IMR-90 (cell line): ENCODE results near the gene FPR3. TPM values are rescaled to one million over a fixed set of nuclear protein-coding genes. Genes with fewer than 3 reads are reported as not detected.

Source experiments
- ATAC-seq: fragments of 200-7000 bp; cut with Tn5 transposase; 2 replicates; pipeline ENCODE4 v1.9.1; 2020; ENCODE audit warnings: low read depth, mild to moderate bottlenecking, moderate library complexity
- BruUV-seq: library from RNA; stranded (reverse); fragments of 400-500 nt; replicated peaks from 2 replicates; lab custom pipeline; 2021; lab: Mats Ljungman, UMichigan
- CTCF ChIA-PET: fragments of 300-600 bp; formaldehyde crosslinking; extraction: SDS; loops from one replicate; lab custom pipeline; 2021; ENCODE audit warnings: antibody characterized with exemption; lab: Yijun Ruan, JAX
- POLR2A ChIA-PET: fragments of 300-600 bp; sonication (Branson Sonifier 250); formaldehyde crosslinking; loops from one replicate; lab custom pipeline; 2022; ENCODE audit warnings: antibody characterized with exemption; ENCODE audit not compliant: unreplicated experiment; lab: Charles Lee
- DNase-seq: peaks from one replicate; pipeline ENCODE4 v3.0.0; 2013
- H2AFZ ChIP-seq: replicated peaks from 2 replicates; pipeline ENCODE3; 2013; ENCODE audit warnings: low read length, mild to moderate bottlenecking; ENCODE audit not compliant: poor library complexity
- H2AK5ac ChIP-seq: 2 replicates; pipeline ENCODE4 v1.6.1; 2013; ENCODE audit warnings: low read depth, low read length, inconsistent platforms
- H2AK9ac ChIP-seq: replicated peaks from 2 replicates; pipeline ENCODE3; 2013; ENCODE audit warnings: mild to moderate bottlenecking, low read depth, low read length, moderate library complexity; ENCODE audit not compliant: poor library complexity
- H2BK120ac ChIP-seq: 2 replicates; pipeline ENCODE4 v1.6.1; 2013; ENCODE audit warnings: low read depth, low read length, inconsistent platforms
- H2BK15ac ChIP-seq: 3 replicates; pipeline ENCODE4 v1.6.1; 2013; ENCODE audit warnings: low read depth, low read length, inconsistent platforms
- H2BK20ac ChIP-seq: 2 replicates; pipeline ENCODE4 v1.6.1; 2013; ENCODE audit warnings: low read depth, mild to moderate bottlenecking, inconsistent platforms, low read length, moderate library complexity
- H2BK5ac ChIP-seq: 2 replicates; pipeline ENCODE4 v1.6.1; 2013; ENCODE audit warnings: mild to moderate bottlenecking, low read depth, low read length, inconsistent platforms; ENCODE audit not compliant: poor library complexity, severe bottlenecking
- H3K14ac ChIP-seq: replicated peaks from 2 replicates; pipeline ENCODE4 v1.6.1; 2013; ENCODE audit warnings: low read depth, low read length, inconsistent platforms
- H3K18ac ChIP-seq: 2 replicates; pipeline ENCODE4 v1.6.1; 2013; ENCODE audit warnings: low read depth, low read length, control low read depth
- H3K23ac ChIP-seq: 2 replicates; pipeline ENCODE4 v1.6.1; 2013; ENCODE audit warnings: low read depth, low read length, inconsistent platforms
- H3K27ac ChIP-seq: 2 replicates; pipeline ENCODE4 v1.5.1; 2013; ENCODE audit warnings: mild to moderate bottlenecking, control low read depth, low read length; ENCODE audit not compliant: insufficient read depth
- H3K27me3 ChIP-seq: 2 replicates; pipeline ENCODE4 v1.6.1; 2013; ENCODE audit warnings: low read length; ENCODE audit not compliant: control insufficient read depth, insufficient read depth
- H3K36me3 ChIP-seq: 2 replicates; pipeline ENCODE4 v1.6.1; 2013; ENCODE audit warnings: low read length, mixed read lengths; ENCODE audit not compliant: control insufficient read depth, insufficient read depth
- H3K4ac ChIP-seq: 2 replicates; pipeline ENCODE4 v1.6.1; 2013; ENCODE audit warnings: low read depth, low read length, inconsistent platforms
- H3K4me1 ChIP-seq: 2 replicates; pipeline ENCODE4 v1.6.1; 2013; ENCODE audit warnings: low read length, mixed read lengths; ENCODE audit not compliant: control insufficient read depth, insufficient read depth
- H3K4me2 ChIP-seq: 2 replicates; pipeline ENCODE4 v1.6.1; 2013; ENCODE audit warnings: low read depth, mild to moderate bottlenecking, control low read depth, low read length, moderate library complexity
- H3K4me3 ChIP-seq: 2 replicates; pipeline ENCODE4 v1.5.1; 2013; ENCODE audit warnings: low read depth, mild to moderate bottlenecking, control low read depth, low read length, moderate library complexity; ENCODE audit not compliant: insufficient read depth
- H3K56ac ChIP-seq: 2 replicates; pipeline ENCODE4 v1.6.1; 2013; ENCODE audit warnings: low read length, inconsistent platforms; ENCODE audit not compliant: insufficient read depth; ENCODE audit errors: extremely low read depth
- H3K79me1 ChIP-seq, 2 experiments: 2 replicates each; pipeline ENCODE4 v1.6.1; 2013; ENCODE audit warnings: low read length in 2 of 2, inconsistent platforms in 1 of 2, low read depth in 1 of 2
- H3K9ac ChIP-seq: 2 replicates; pipeline ENCODE4 v1.6.1; 2013; ENCODE audit warnings: low read depth, low read length, control low read depth
- H3K9me1 ChIP-seq: 2 replicates; pipeline ENCODE4 v1.6.1; 2013; ENCODE audit warnings: low read length, inconsistent platforms; ENCODE audit not compliant: insufficient read depth
- H3K9me3 ChIP-seq: 2 replicates; pipeline ENCODE4 v1.6.1; 2013; ENCODE audit warnings: low read length; ENCODE audit not compliant: control insufficient read depth, insufficient read depth
- H4K20me1 ChIP-seq: 2 replicates; pipeline ENCODE4 v1.6.1; 2013; ENCODE audit warnings: low read length, inconsistent platforms; ENCODE audit not compliant: insufficient read depth
- H4K5ac ChIP-seq: 2 replicates; pipeline ENCODE4 v1.6.1; 2013; ENCODE audit warnings: mild to moderate bottlenecking, low read depth, low read length, control low read depth
- H4K8ac ChIP-seq, 2 experiments: 2 replicates each; pipeline ENCODE4 v1.6.1; 2013; ENCODE audit warnings: low read depth in 2 of 2, low read length in 2 of 2, control low read depth in 1 of 2, inconsistent platforms in 1 of 2
- H4K91ac ChIP-seq: 2 replicates; pipeline ENCODE4 v1.6.1; 2013; ENCODE audit warnings: low read depth, low read length, inconsistent platforms; ENCODE audit not compliant: insufficient read depth
- FOS ChIP-seq: fragments of 150-350 bp; IDR thresholded peaks from 2 replicates; pipeline ENCODE4 v1.6.1; 2016; ENCODE audit warnings: low read depth, low read length
- USF2 ChIP-seq: fragments of 150-350 bp; IDR thresholded peaks from 2 replicates; pipeline ENCODE4 v1.6.1; 2017; ENCODE audit warnings: mild to moderate bottlenecking, antibody characterized with exemption, low read length, low read depth
- WGBS, 2 experiments: methylation state at CpG; one replicate each; pipeline versions ENCODE4 v1.1.5 to v1.1.7; 2013; ENCODE audit warnings: missing lambda C conversion rate in 2 of 2; ENCODE audit not compliant: insufficient read length in 1 of 2; ENCODE audit errors: extremely low coverage in 2 of 2; 5-methylcytosine and 5-hydroxymethylcytosine counted together
- dilution Hi-C: fragments of 300-500 bp; cut with HindIII; formaldehyde crosslinking; loops from one replicate; pipeline ENCODE4 v1.14.3; 2018; ENCODE audit warnings: low sequenced_read_pairs; ENCODE audit not compliant: unreplicated experiment
- in situ Hi-C: fragments of 300-500 bp; cut with MboI; formaldehyde crosslinking; loops from 3 replicates; pipeline ENCODE4 v1.14.3; 2019; ENCODE audit warnings: low sequenced_read_pairs, inconsistent platforms, mixed read lengths
- intact Hi-C: fragments of 100-400 bp; cut with micrococcal nuclease; formaldehyde crosslinking; loops from 2 replicates; pipeline ENCODE4 v1.10.0; 2022
- polyA plus RNA-seq, 3 experiments: library from polyadenylated mRNA; depleted of rRNA; stranded (reverse); fragments of >200 nt; gene quantifications; 2 replicates each; pipeline ENCODE4 v1.2.3, GENCODE V29; 2012; ENCODE audit warnings: low replicate concordance in 1 of 3
- total RNA-seq: library from RNA; depleted of rRNA; stranded (reverse); fragments of >200 nt; gene quantifications from 2 replicates; pipeline ENCODE4 v1.2.3, GENCODE V29; 2012

The FPR3 gene
- total and polyA plus RNA-seq, 2 of the 4 experiments (the other 2 are of a cell fraction), result not detected

DNA sequence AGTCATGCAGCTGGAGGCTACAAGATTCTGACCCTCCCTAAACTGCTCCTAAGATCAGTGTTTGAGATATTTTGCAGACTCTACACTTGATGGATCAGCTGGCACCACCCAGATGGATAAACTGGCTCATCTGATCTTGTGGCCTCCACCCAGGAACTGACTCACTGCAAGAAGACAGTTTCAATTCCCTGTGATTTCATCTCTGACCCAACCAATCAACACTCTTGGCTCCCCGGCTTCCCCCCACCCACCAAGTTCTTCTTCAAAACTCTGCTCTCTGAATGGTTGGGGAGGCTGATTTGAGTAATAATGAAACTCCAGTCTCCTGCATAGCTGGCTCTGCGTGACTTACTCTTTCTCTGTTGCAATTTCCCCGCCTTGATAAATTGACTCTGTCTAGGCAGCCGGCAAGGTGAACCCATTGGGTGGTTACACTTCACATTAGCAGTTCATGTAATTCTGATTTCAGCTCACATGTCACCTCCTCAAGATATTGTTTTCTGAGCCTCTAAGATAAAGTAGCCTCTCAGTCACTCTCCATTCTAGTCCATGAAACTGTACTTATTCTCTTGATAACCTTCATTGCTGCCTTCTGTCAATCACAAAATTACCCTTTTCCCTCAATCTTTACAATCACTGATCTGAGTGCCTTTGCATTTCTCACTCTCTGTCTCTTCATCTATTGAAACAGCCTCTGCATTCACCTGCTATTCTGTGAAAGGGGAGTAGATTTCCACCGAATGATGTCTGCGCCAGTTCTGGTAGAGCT lies 9.9 kb upstream of the FPR3 start:
- Histone ChIP-seq H2AK5ac (no peak overlapping the region), H3K36me3 (no peaks in the 10 kb centered on the region), H3K27ac (no peak overlapping the region), H4K5ac (no peak overlapping the region), H2BK5ac (no peak overlapping the region), H2AFZ (no peak overlapping the region), H3K14ac (no peak overlapping the region), H4K91ac (no peak overlapping the region), H3K4ac (no peak overlapping the region), H2AK9ac (no peak overlapping the region), H3K9ac (no peak overlapping the region), H3K4me1 (no peaks in the 10 kb centered on the region), H4K8ac (no peak overlapping the region), H3K18ac (no peak overlapping the region), H3K56ac (no peak overlapping the region), H3K4me2 (no peak overlapping the region), H2BK20ac (no peak overlapping the region), H3K79me1 (no peaks in the 10 kb centered on the region), H3K23ac (no peak overlapping the region), H3K4me3 (no peak overlapping the region), H3K9me1 (no peaks in the 10 kb centered on the region), H2BK120ac (no peak overlapping the region), H3K9me3 (no peaks in the 10 kb centered on the region), H4K20me1 (no peaks in the 10 kb centered on the region), H2BK15ac (no peak overlapping the region), H3K27me3 (peaks cover 2% of the 10 kb centered on the region; the same call in 1 of the 2 replicates)
- dilution Hi-C loops (no loop called here), in situ Hi-C loops (no loop called here), intact Hi-C loops (no loop called here)
- no TSS peak for BruUV-seq
- no peak for DNase-seq
- CTCF ChIA-PET, result no interaction called here
- POLR2A ChIA-PET, result no interaction called here
- ATAC-seq, result no peak
- no CpG with 5 or more reads among the region's 6 CpGs for WGBS, 2 experiments
- TF ChIP-seq FOS (no peak), USF2 (no peak)
